OCI-LY3 (cell line): ENCODE data around the gene RAD51B.
A peak's percentile ranks its signal among the peaks of the same experiment; 100 is the strongest.

ENCODE experiments used
- H2AFZ ChIP-seq: fragments of 200-600, 300-600 bp; shearing (Covaris generic); 2 replicates; pipeline ENCODE4 v1.6.0; 2014; ENCODE audit warnings: antibody characterized with exemption, low read depth, low read length
- H3K27ac ChIP-seq: fragments of 200-600, 300-600 bp; sonication (generic); 2 replicates; pipeline ENCODE4 v1.5.1; 2014; ENCODE audit warnings: mild to moderate bottlenecking, low read length, moderate library complexity, mixed read lengths
- H3K27me3 ChIP-seq: fragments of 200-600, 300-600 bp; sonication (generic); 2 replicates; pipeline ENCODE4 v1.6.1; 2014; ENCODE audit warnings: low read depth, low read length, mixed read lengths
- H3K36me3 ChIP-seq: fragments of 200-600, 300-600 bp; sonication (generic); replicated peaks from 2 replicates; pipeline ENCODE3; 2014; ENCODE audit warnings: low read depth, low read length, mixed read lengths
- H3K4me1 ChIP-seq: fragments of 300-600, 200-600 bp; sonication (generic); 2 replicates; pipeline ENCODE4 v1.6.1; 2014; ENCODE audit warnings: low read length, mixed read lengths
- H3K4me2 ChIP-seq: fragments of 200-600, 300-600 bp; sonication (generic); 2 replicates; pipeline ENCODE4 v1.6.1; 2014; ENCODE audit warnings: low read length, mixed read lengths
- H3K4me3 ChIP-seq: fragments of 300-600, 200-600 bp; sonication (generic); 2 replicates; pipeline ENCODE4 v1.5.1; 2014; ENCODE audit warnings: antibody characterized with exemption, mild to moderate bottlenecking, low read length, moderate library complexity
- H3K79me2 ChIP-seq: fragments of 300-600, 200-600 bp; shearing (Covaris generic); 2 replicates; pipeline ENCODE4 v1.6.1; 2014; ENCODE audit warnings: mild to moderate bottlenecking, low read length, mixed read lengths
- H3K9ac ChIP-seq: fragments of 300-600, 200-600 bp; shearing (Covaris generic); 2 replicates; pipeline ENCODE4 v1.6.0; 2014; ENCODE audit warnings: mild to moderate bottlenecking, low read length, moderate library complexity
- H3K9me3 ChIP-seq: fragments of 200-600, 300-600 bp; shearing (Covaris generic); 2 replicates; pipeline ENCODE4 v1.6.1; 2014; ENCODE audit warnings: low read length, mixed read lengths; ENCODE audit not compliant: insufficient read depth
- H4K20me1 ChIP-seq: fragments of 200-600, 300-600 bp; sonication (generic); 2 replicates; pipeline ENCODE4 v1.6.1; 2016; ENCODE audit warnings: low read length, mixed read lengths; ENCODE audit not compliant: insufficient read depth
- EZH2phosphoT487 ChIP-seq: fragments of 200-600 bp; shearing (Covaris generic); IDR thresholded peaks from 2 replicates; pipeline ENCODE4 v1.6.1; 2018; ENCODE audit warnings: antibody characterized with exemption, mixed run types, low read depth
- TF ChIP-seq, protein P1 (sequence below): fragments of 200-600, 300-600 bp; sonication (generic); IDR thresholded peaks from 2 replicates; pipeline ENCODE4 v1.5.1; 2014; ENCODE audit warnings: antibody characterized with exemption, low read length, low read depth

Gene RAD51B

GRCh38 chr14:68133856-68134255, 314.3 kb downstream of the RAD51B start:
- no peak overlapping the region for H3K9ac ChIP-seq
- no peak for TF ChIP-seq EZH2phosphoT487
- TF ChIP-seq, protein P1, sequence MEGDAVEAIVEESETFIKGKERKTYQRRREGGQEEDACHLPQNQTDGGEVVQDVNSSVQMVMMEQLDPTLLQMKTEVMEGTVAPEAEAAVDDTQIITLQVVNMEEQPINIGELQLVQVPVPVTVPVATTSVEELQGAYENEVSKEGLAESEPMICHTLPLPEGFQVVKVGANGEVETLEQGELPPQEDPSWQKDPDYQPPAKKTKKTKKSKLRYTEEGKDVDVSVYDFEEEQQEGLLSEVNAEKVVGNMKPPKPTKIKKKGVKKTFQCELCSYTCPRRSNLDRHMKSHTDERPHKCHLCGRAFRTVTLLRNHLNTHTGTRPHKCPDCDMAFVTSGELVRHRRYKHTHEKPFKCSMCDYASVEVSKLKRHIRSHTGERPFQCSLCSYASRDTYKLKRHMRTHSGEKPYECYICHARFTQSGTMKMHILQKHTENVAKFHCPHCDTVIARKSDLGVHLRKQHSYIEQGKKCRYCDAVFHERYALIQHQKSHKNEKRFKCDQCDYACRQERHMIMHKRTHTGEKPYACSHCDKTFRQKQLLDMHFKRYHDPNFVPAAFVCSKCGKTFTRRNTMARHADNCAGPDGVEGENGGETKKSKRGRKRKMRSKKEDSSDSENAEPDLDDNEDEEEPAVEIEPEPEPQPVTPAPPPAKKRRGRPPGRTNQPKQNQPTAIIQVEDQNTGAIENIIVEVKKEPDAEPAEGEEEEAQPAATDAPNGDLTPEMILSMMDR = no peak
- no peaks in the 10 kb centered on the region for H3K27me3 ChIP-seq
- peaks cover 12% of the 10 kb centered on the region for H3K4me1 ChIP-seq
- no peaks in the 10 kb centered on the region for H3K9me3 ChIP-seq
- no peak overlapping the region for H2AFZ ChIP-seq
- H4K20me1 ChIP-seq = no peaks in the 10 kb centered on the region
- no peaks in the 10 kb centered on the region for H3K79me2 ChIP-seq
- H3K36me3 ChIP-seq = no peaks in the 10 kb centered on the region
- no peak overlapping the region for H3K27ac ChIP-seq
- H3K4me3 ChIP-seq = no peak overlapping the region
- no peak overlapping the region for H3K4me2 ChIP-seq

GRCh38 chr14:68135028-68135427, 315.4 kb downstream of the RAD51B start:
- no peak for TF ChIP-seq EZH2phosphoT487
- TF ChIP-seq, protein P1 = no peak
- Histone ChIP-seq H2AFZ (no peak overlapping the region), H4K20me1 (no peaks in the 10 kb centered on the region), H3K36me3 (no peaks in the 10 kb centered on the region), H3K9me3 (no peaks in the 10 kb centered on the region), H3K79me2 (no peaks in the 10 kb centered on the region), H3K4me2 (peak overlapping the region; percentile 39), H3K27ac (no peak overlapping the region), H3K4me3 (peak overlapping the region; percentile 7; the same call in 1 of the 2 replicates), H3K9ac (no peak overlapping the region), H3K27me3 (no peaks in the 10 kb centered on the region), H3K4me1 (peaks cover 12% of the 10 kb centered on the region)

- H3K4me2 ChIP-seq = peak overlapping the region; percentile 39; the same call in 1 of the 2 replicates
- no peak overlapping the region for H2AFZ ChIP-seq
- no peaks in the 10 kb centered on the region for H3K27me3 ChIP-seq
- no peaks in the 10 kb centered on the region for H4K20me1 ChIP-seq
- no peak overlapping the region for H3K9ac ChIP-seq
- H3K9me3 ChIP-seq = no peaks in the 10 kb centered on the region
- peaks cover 12% of the 10 kb centered on the region for H3K4me1 ChIP-seq
- no peak for TF ChIP-seq EZH2phosphoT487
- TF ChIP-seq, protein P1 = no peak
- no peak overlapping the region for H3K27ac ChIP-seq
- no peaks in the 10 kb centered on the region for H3K79me2 ChIP-seq
- H3K36me3 ChIP-seq = no peaks in the 10 kb centered on the region
- peak overlapping the region; percentile 7; the same call in 1 of the 2 replicates for H3K4me3 ChIP-seq
These were observed 316.0 kb downstream of the RAD51B start for GRCh38 chr14:68135566-68135965.

DNA sequence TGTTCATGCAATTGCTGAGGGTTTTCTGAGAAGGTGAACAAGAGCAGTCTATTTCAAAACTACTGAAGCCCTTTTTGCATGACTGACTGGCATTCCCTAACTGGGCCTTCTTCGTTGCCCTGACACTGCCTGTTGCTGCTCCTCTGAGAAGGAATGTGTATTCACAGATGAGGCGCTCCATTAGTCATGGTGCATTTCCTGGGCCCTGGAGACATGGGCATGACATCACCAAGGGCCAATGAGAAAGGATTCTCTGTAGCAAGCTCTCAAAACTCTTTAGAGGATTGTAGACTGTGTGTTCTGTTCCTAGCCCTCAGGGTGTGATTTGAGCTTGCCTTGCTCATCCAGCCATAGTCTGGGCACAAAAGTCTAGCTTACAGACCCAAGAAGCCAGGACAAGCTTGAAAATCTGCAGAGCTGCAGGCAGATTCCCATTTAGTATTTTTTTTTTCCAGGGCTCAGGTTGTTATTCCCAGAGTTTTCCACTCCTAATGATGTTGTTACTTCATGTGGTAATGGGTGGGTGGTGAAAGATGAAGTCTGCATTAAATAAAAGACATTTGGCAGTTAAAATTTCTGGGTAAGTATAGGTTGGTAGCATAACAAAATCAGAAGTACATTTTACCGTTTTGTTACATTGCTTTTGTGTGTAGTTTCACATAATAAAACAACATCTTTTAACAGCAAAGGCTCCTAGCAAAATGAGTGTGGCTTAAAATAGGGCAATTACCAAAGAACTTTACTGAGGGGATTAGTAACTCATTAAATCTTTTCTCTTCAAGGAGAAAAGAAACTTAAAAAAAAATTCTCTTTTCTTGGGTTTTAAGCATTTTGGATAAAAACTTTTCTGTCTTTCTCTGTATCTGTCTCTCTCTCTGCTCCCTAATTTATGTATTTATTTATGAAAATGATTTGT, 318.4 kb downstream of the RAD51B start:
- Histone ChIP-seq H3K79me2 (no peaks in the 10 kb centered on the region), H2AFZ (no peak overlapping the region), H3K9me3 (no peaks in the 10 kb centered on the region), H3K9ac (no peak overlapping the region), H3K4me2 (no peak overlapping the region), H3K4me3 (no peak overlapping the region), H3K4me1 (peaks cover 12% of the 10 kb centered on the region), H3K27me3 (no peaks in the 10 kb centered on the region), H3K36me3 (no peaks in the 10 kb centered on the region), H4K20me1 (no peaks in the 10 kb centered on the region), H3K27ac (no peak overlapping the region)
- TF ChIP-seq, protein P1 = no peak
- no peak for TF ChIP-seq EZH2phosphoT487
